ENCODE results near the gene PELI2. TPM values are rescaled to one million over a fixed set of nuclear protein-coding genes. Genes with fewer than 3 reads are reported as not detected.

PELI2 gene
- polyA plus RNA-seq, 1 donor: 25.7 TPM

GRCh38 chr14:56129933-56130332, 11.7 kb downstream of the PELI2 start:
- Histone ChIP-seq H3K27ac (ENCODE audit: low read length) (no peak overlapping the region), H3K27me3 (ENCODE audit: control insufficient read depth, insufficient read depth, low read length) (no peaks in the 10 kb centered on the region), H3K36me3 (ENCODE audit: control insufficient read depth, insufficient read depth, low read length) (no peaks in the 10 kb centered on the region), H3K4me3 (ENCODE audit: low read length) (no peak overlapping the region), H3K9me3 (ENCODE audit: control insufficient read depth, low read depth, low read length) (no peaks in the 10 kb centered on the region), H3K4me1 (ENCODE audit: control insufficient read depth, insufficient read depth, low read length) (no peaks in the 10 kb centered on the region)
- WGBS (ENCODE audit: insufficient coverage, low lambda C conversion rate): 40% methylated on average over 1 of the region's 4 CpGs
- DNase-seq: no peak

- Histone ChIP-seq H3K27me3 (ENCODE audit: control insufficient read depth, insufficient read depth, low read length) (no peaks in the 10 kb centered on the region), H3K36me3 (ENCODE audit: control insufficient read depth, insufficient read depth, low read length) (no peaks in the 10 kb centered on the region), H3K27ac (ENCODE audit: low read length) (no peak overlapping the region), H3K9me3 (ENCODE audit: control insufficient read depth, low read depth, low read length) (no peaks in the 10 kb centered on the region), H3K4me3 (ENCODE audit: low read length) (no peak overlapping the region), H3K4me1 (ENCODE audit: control insufficient read depth, insufficient read depth, low read length) (no peaks in the 10 kb centered on the region)
- no peak for DNase-seq
- no CpG with 5 or more reads among the region's 5 CpGs for WGBS (ENCODE audit: insufficient coverage, low lambda C conversion rate)
Measured at GRCh38 chr14:56131004-56131864, 13.0 kb downstream of the PELI2 start.

- no peaks in the 10 kb centered on the region for H3K4me1 ChIP-seq (ENCODE audit: control insufficient read depth, insufficient read depth, low read length)
- H3K27me3 ChIP-seq (ENCODE audit: control insufficient read depth, insufficient read depth, low read length): no peaks in the 10 kb centered on the region
- WGBS (ENCODE audit: insufficient coverage, low lambda C conversion rate): 90% methylated on average over 7 of the region's 14 CpGs
- H3K36me3 ChIP-seq (ENCODE audit: control insufficient read depth, insufficient read depth, low read length): no peaks in the 10 kb centered on the region
- H3K9me3 ChIP-seq (ENCODE audit: control insufficient read depth, low read depth, low read length): no peaks in the 10 kb centered on the region
- DNase-seq: no peak
- H3K27ac ChIP-seq (ENCODE audit: low read length): no peak overlapping the region
- no peak overlapping the region for H3K4me3 ChIP-seq (ENCODE audit: low read length)
Measured at GRCh38 chr14:56131865-56132833, 13.9 kb downstream of the PELI2 start.

- Histone ChIP-seq H3K9me3 (ENCODE audit: control insufficient read depth, low read depth, low read length) (no peaks in the 10 kb centered on the region), H3K4me1 (ENCODE audit: control insufficient read depth, insufficient read depth, low read length) (no peaks in the 10 kb centered on the region), H3K36me3 (ENCODE audit: control insufficient read depth, insufficient read depth, low read length) (no peaks in the 10 kb centered on the region), H3K27ac (ENCODE audit: low read length) (no peak overlapping the region), H3K27me3 (ENCODE audit: control insufficient read depth, insufficient read depth, low read length) (no peaks in the 10 kb centered on the region), H3K4me3 (ENCODE audit: low read length) (no peak overlapping the region)
- no CpG with 5 or more reads among the region's 4 CpGs for WGBS (ENCODE audit: insufficient coverage, low lambda C conversion rate)
- DNase-seq: no peak
Measured at GRCh38 chr14:56133547-56133946, 15.3 kb downstream of the PELI2 start.

- 100% methylated on average over 1 of the region's 5 CpGs for WGBS (ENCODE audit: insufficient coverage, low lambda C conversion rate)
- Histone ChIP-seq H3K27ac (ENCODE audit: low read length) (no peak overlapping the region), H3K4me1 (ENCODE audit: control insufficient read depth, insufficient read depth, low read length) (no peaks in the 10 kb centered on the region), H3K36me3 (ENCODE audit: control insufficient read depth, insufficient read depth, low read length) (no peaks in the 10 kb centered on the region), H3K4me3 (ENCODE audit: low read length) (no peak overlapping the region), H3K27me3 (ENCODE audit: control insufficient read depth, insufficient read depth, low read length) (no peaks in the 10 kb centered on the region), H3K9me3 (ENCODE audit: control insufficient read depth, low read depth, low read length) (no peaks in the 10 kb centered on the region)
- DNase-seq: no peak
Measured at GRCh38 chr14:56135001-56135400, 16.8 kb downstream of the PELI2 start.

- Histone ChIP-seq H3K36me3 (ENCODE audit: control insufficient read depth, insufficient read depth, low read length) (no peaks in the 10 kb centered on the region), H3K4me1 (ENCODE audit: control insufficient read depth, insufficient read depth, low read length) (no peaks in the 10 kb centered on the region), H3K9me3 (ENCODE audit: control insufficient read depth, low read depth, low read length) (no peaks in the 10 kb centered on the region), H3K27ac (ENCODE audit: low read length) (no peak overlapping the region), H3K27me3 (ENCODE audit: control insufficient read depth, insufficient read depth, low read length) (no peaks in the 10 kb centered on the region), H3K4me3 (ENCODE audit: low read length) (no peak overlapping the region)
- DNase-seq: no peak
- WGBS (ENCODE audit: insufficient coverage, low lambda C conversion rate): 100% methylated on average over 1 of the region's 1 CpG
Measured at GRCh38 chr14:56135668-56136067, 17.5 kb downstream of the PELI2 start.

GRCh38 chr14:56136571-56137452, 18.6 kb downstream of the PELI2 start:
- Histone ChIP-seq H3K4me3 (ENCODE audit: low read length) (no peak overlapping the region), H3K36me3 (ENCODE audit: control insufficient read depth, insufficient read depth, low read length) (no peaks in the 10 kb centered on the region), H3K9me3 (ENCODE audit: control insufficient read depth, low read depth, low read length) (no peaks in the 10 kb centered on the region), H3K27ac (ENCODE audit: low read length) (no peak overlapping the region), H3K4me1 (ENCODE audit: control insufficient read depth, insufficient read depth, low read length) (no peaks in the 10 kb centered on the region), H3K27me3 (ENCODE audit: control insufficient read depth, insufficient read depth, low read length) (no peaks in the 10 kb centered on the region)
- DNase-seq: no peak
- 100% methylated on average over 1 of the region's 2 CpGs for WGBS (ENCODE audit: insufficient coverage, low lambda C conversion rate)

- 90% methylated on average over 4 of the region's 7 CpGs for WGBS (ENCODE audit: insufficient coverage, low lambda C conversion rate)
- no peaks in the 10 kb centered on the region for H3K36me3 ChIP-seq (ENCODE audit: control insufficient read depth, insufficient read depth, low read length)
- DNase-seq: no peak
- no peaks in the 10 kb centered on the region for H3K9me3 ChIP-seq (ENCODE audit: control insufficient read depth, low read depth, low read length)
- H3K4me1 ChIP-seq (ENCODE audit: control insufficient read depth, insufficient read depth, low read length): no peaks in the 10 kb centered on the region
- H3K4me3 ChIP-seq (ENCODE audit: low read length): no peak overlapping the region
- no peak overlapping the region for H3K27ac ChIP-seq (ENCODE audit: low read length)
- no peaks in the 10 kb centered on the region for H3K27me3 ChIP-seq (ENCODE audit: control insufficient read depth, insufficient read depth, low read length)
Measured at GRCh38 chr14:56137453-56137807, 19.2 kb downstream of the PELI2 start.

GRCh38 chr14:56137849-56138248, 19.6 kb downstream of the PELI2 start:
- no peaks in the 10 kb centered on the region for H3K36me3 ChIP-seq (ENCODE audit: control insufficient read depth, insufficient read depth, low read length)
- DNase-seq: no peak
- WGBS (ENCODE audit: insufficient coverage, low lambda C conversion rate): no CpG with 5 or more reads among the region's 9 CpGs
- H3K4me1 ChIP-seq (ENCODE audit: control insufficient read depth, insufficient read depth, low read length): no peaks in the 10 kb centered on the region
- no peak overlapping the region for H3K4me3 ChIP-seq (ENCODE audit: low read length)
- no peaks in the 10 kb centered on the region for H3K9me3 ChIP-seq (ENCODE audit: control insufficient read depth, low read depth, low read length)
- H3K27me3 ChIP-seq (ENCODE audit: control insufficient read depth, insufficient read depth, low read length): no peaks in the 10 kb centered on the region
- no peak overlapping the region for H3K27ac ChIP-seq (ENCODE audit: low read length)

- Histone ChIP-seq H3K9me3 (ENCODE audit: control insufficient read depth, low read depth, low read length) (no peaks in the 10 kb centered on the region), H3K4me1 (ENCODE audit: control insufficient read depth, insufficient read depth, low read length) (no peaks in the 10 kb centered on the region), H3K27me3 (ENCODE audit: control insufficient read depth, insufficient read depth, low read length) (no peaks in the 10 kb centered on the region), H3K27ac (ENCODE audit: low read length) (no peak overlapping the region), H3K36me3 (ENCODE audit: control insufficient read depth, insufficient read depth, low read length) (no peaks in the 10 kb centered on the region), H3K4me3 (ENCODE audit: low read length) (no peak overlapping the region)
- WGBS (ENCODE audit: insufficient coverage, low lambda C conversion rate): 60% methylated on average over 1 of the region's 2 CpGs
- DNase-seq: no peak
Measured at GRCh38 chr14:56138928-56139327, 20.7 kb downstream of the PELI2 start.
